Upper lobe of left lung (tissue), 6 donors: ENCODE data around the gene SFN. TPM values are rescaled to one million over a fixed set of nuclear protein-coding genes. Genes with fewer than 3 reads are reported as not detected.

Experiments
- ATAC-seq, 2 donors: fragments of 200-7000 bp; cut with Tn5 transposase; one replicate each; pipeline ENCODE4 v1.9.1; 2022; ENCODE audit warnings: mild to moderate bottlenecking in 2 of 2, moderate library complexity in 2 of 2; ENCODE audit not compliant: low FRiP score in 2 of 2
- DNase-seq, 2 donors: peaks; one replicate each; pipeline ENCODE4 v3.0.0-alpha.2; 2019 to 2020
- H3K27ac ChIP-seq, 4 donors: fragments of 200-600 bp; sonication (generic); one replicate each; pipeline ENCODE4 v1.5.1; 2016 to 2019
- H3K27me3 ChIP-seq, 4 donors: fragments of 200-600 bp; sonication (generic); one replicate each; pipeline ENCODE4 v1.5.1; 2017 to 2019
- H3K36me3 ChIP-seq, 4 donors: fragments of 200-600 bp; sonication (generic); one replicate each; pipeline ENCODE4 v1.5.1; 2016 to 2019
- H3K4me1 ChIP-seq, 4 donors: fragments of 200-600 bp; sonication (generic); one replicate each; pipeline ENCODE4 v1.5.1; 2018 to 2019
- H3K4me3 ChIP-seq, 4 donors: fragments of 200-600 bp; sonication (generic); one replicate each; pipeline ENCODE4 v1.5.1; 2017 to 2019; ENCODE audit warnings: mild to moderate bottlenecking in 2 of 4, moderate library complexity in 1 of 4
- H3K9me3 ChIP-seq, 4 donors: fragments of 200-600 bp; sonication (generic); one replicate each; pipeline ENCODE4 v1.5.1; 2018 to 2019
- CTCF ChIP-seq, 6 experiments: fragments of 450-650 bp in 4 of 6; fragments of 200-600 bp in 2 of 6; sonication (generic) in 2 of 6; IDR thresholded peaks; one replicate each; pipeline ENCODE4 v1.5.1; 2016 to 2019; ENCODE audit warnings: antibody characterized with exemption in 6 of 6
- EP300 ChIP-seq, 4 donors: sonication (generic); formaldehyde crosslinking; IDR thresholded peaks; one replicate each; pipeline ENCODE4 v1.5.1; 2017; ENCODE audit warnings: antibody characterized with exemption in 4 of 4, control low read depth in 2 of 4
- POLR2A ChIP-seq, 4 donors: fragments of 450-650 bp; IDR thresholded peaks; one replicate each; pipeline ENCODE4 v1.5.1; 2016 to 2017; ENCODE audit warnings: antibody characterized with exemption in 4 of 4, mild to moderate bottlenecking in 2 of 4
- POLR2AphosphoS5 ChIP-seq, 2 donors: sonication (generic); formaldehyde crosslinking; IDR thresholded peaks; one replicate each; pipeline ENCODE4 v1.5.1; 2017; ENCODE audit warnings: antibody characterized with exemption in 2 of 2
- WGBS, 2 donors: methylation state at CpG; one replicate each; pipeline ENCODE4 v1.1.5; 2017 to 2018; 5-methylcytosine and 5-hydroxymethylcytosine counted together
- total RNA-seq, 6 donors: library from RNA; depleted of rRNA in 4 of 6; stranded (reverse); fragments of >200 nt in 4 of 6; gene quantifications; one replicate each; pipeline versions ENCODE4 v1.1.0 to v1.2.1, GENCODE V29; 2016 to 2021
- donor health status: DM: no; HTN: no; CAD: no; lungs with moderate emphysema.
- donor health status: DM: no; HTN: yes; CAD: no; lungs with severe emphysema.

The SFN gene
- total RNA-seq: 100 to 1,000 TPM in 2 of 6 donors, 10 to 100 TPM in 4; 21.0 to 129 (median 70.1) TPM

- H3K4me1 ChIP-seq: peaks cover 16 to 30% (median 18%) of the 10 kb centered on the region in 4 donors
These were observed at the start of gene SFN for GRCh38 chr1:26862781-26863684. SFN (plus strand) TSS chr1:26863149; CDS start chr1:26863213, 64 bp downstream.

GRCh38 chr1:26814377-26814776 is 48.6 kb upstream of the SFN start:
- TF ChIP-seq CTCF (IDR thresholded peaks at IDR 0.05) (no peak), EP300 (IDR thresholded peaks at IDR 0.05) (no peak), POLR2AphosphoS5 (IDR thresholded peaks at IDR 0.05) (no peak), POLR2A (IDR thresholded peaks at IDR 0.05) (no peak)
- WGBS, 2 donors: 75% methylated on average over 2 of the region's 2 CpGs
- no peak for ATAC-seq
- Histone ChIP-seq H3K4me3 (no peak overlapping the region), H3K4me1 (peaks cover 3 to 5% (median 3%) of the 10 kb centered on the region in 4 donors), H3K27ac (no peak overlapping the region), H3K36me3 (no peaks in the 10 kb centered on the region), H3K27me3 (no peaks in the 10 kb centered on the region), H3K9me3 (no peaks in the 10 kb centered on the region)
- no peak for DNase-seq

More at GRCh38 chr1:26862781-26863684, at the start of gene SFN:
- H3K4me3 ChIP-seq: peak within 1 kb of the TSS; percentile 18 to 65 (median 60)
- peak within 1 kb of the TSS; percentile 93 to 99 (median 98) for H3K27ac ChIP-seq
- H3K36me3 ChIP-seq: peaks cover 0 to 3% (median 1%) of the 10 kb centered on the region in 4 donors
- no peaks in the 10 kb centered on the region for H3K9me3 ChIP-seq
- DNase-seq (peak; percentile 86 to 87), ATAC-seq (peak in 1 of 2 donors; percentile 87)
- WGBS, 2 donors: 82 to 83% methylated on average over 25 to 36 of the region's 37 CpGs
- TF ChIP-seq CTCF (IDR thresholded peaks at IDR 0.05): peak in 5 of 6 experiments; percentile 27 to 60 (median 47)
- peak; percentile 18 to 91 for TF ChIP-seq POLR2AphosphoS5 (IDR thresholded peaks at IDR 0.05)
- peak in 1 of 4 donors; percentile 35 for TF ChIP-seq EP300 (IDR thresholded peaks at IDR 0.05)
- peak in 3 of 4 donors; percentile 43 to 85 (median 69) for TF ChIP-seq POLR2A (IDR thresholded peaks at IDR 0.05)
- H3K27me3 ChIP-seq: no peaks in the 10 kb centered on the region

- ATAC-seq: no peak
- no peaks in the 10 kb centered on the region for H3K36me3 ChIP-seq
- H3K9me3 ChIP-seq: no peaks in the 10 kb centered on the region
- WGBS, 2 donors: 89 to 94% methylated on average over 3 of the region's 3 CpGs
- TF ChIP-seq POLR2A (IDR thresholded peaks at IDR 0.05) (no peak), EP300 (IDR thresholded peaks at IDR 0.05) (no peak), CTCF (IDR thresholded peaks at IDR 0.05) (no peak), POLR2AphosphoS5 (IDR thresholded peaks at IDR 0.05) (no peak)
- H3K27ac ChIP-seq: no peak overlapping the region
- H3K27me3 ChIP-seq: no peaks in the 10 kb centered on the region
- no peak overlapping the region for H3K4me3 ChIP-seq
- no peak for DNase-seq
- peaks cover 3 to 5% (median 3%) of the 10 kb centered on the region in 4 donors for H3K4me1 ChIP-seq
These were observed 48.1 kb upstream of the SFN start for GRCh38 chr1:26814893-26815292.

GRCh38 chr1:26820784-26821269 is 42.1 kb upstream of the SFN start:
- TF ChIP-seq POLR2A (IDR thresholded peaks at IDR 0.05): no peak
- no peak for TF ChIP-seq POLR2AphosphoS5 (IDR thresholded peaks at IDR 0.05)
- TF ChIP-seq CTCF (IDR thresholded peaks at IDR 0.05): peak in 2 of 6 experiments; percentile 6 to 15
- 49 to 53% methylated on average over 4 of the region's 4 CpGs for WGBS, 2 donors
- Histone ChIP-seq H3K4me1 (peaks cover 7 to 13% (median 9%) of the 10 kb centered on the region in 4 donors), H3K4me3 (peak overlapping the region in 1 of 4 donors; percentile 2), H3K27me3 (no peaks in the 10 kb centered on the region), H3K9me3 (no peaks in the 10 kb centered on the region), H3K36me3 (no peaks in the 10 kb centered on the region), H3K27ac (peak overlapping the region in 1 of 4 donors; percentile 24)
- no peak for DNase-seq
- ATAC-seq: peak; percentile 72 to 81
